ENCODE data around the gene CBFA2T3. TPM values are rescaled to one million over a fixed set of nuclear protein-coding genes. Genes with fewer than 3 reads are reported as not detected.

Gene CBFA2T3
- total RNA-seq, 1 experiment from 2014 or later, result not detected

DNA sequence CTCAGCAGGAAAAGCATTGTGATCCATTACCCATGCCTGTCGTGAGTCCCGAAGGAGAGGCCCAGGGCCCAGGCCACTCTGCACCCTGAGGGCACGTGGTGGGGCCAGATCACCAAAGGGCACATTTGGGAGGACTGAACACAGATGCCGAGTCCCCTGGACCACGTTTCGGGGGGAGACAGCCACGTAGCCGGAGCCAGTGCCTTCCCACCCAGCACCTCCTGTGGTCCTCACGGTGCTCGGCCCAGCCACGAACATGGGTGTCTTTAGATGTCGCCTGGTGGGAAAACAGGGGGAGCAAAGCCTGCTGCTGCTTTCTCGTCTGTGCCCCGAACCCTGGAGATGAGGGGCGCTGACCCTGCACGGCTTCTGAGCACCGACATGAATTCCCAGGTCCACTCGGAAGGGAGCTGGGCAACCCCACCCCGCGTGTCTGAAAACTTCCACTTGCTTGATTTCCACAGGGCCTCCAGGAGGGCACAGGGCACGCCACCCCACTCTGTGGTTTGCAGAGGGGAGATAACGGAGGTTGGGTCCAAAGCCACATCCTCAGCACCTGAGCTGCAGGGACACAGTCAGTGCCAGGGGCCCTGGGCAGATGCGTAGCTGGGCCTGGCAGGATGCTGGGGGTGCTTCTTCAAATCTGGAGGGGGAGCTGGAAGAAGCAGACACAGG is 14.4 kb downstream of the CBFA2T3 start:
- no peak for DNase-seq (ENCODE audit: low spot score)

DNA sequence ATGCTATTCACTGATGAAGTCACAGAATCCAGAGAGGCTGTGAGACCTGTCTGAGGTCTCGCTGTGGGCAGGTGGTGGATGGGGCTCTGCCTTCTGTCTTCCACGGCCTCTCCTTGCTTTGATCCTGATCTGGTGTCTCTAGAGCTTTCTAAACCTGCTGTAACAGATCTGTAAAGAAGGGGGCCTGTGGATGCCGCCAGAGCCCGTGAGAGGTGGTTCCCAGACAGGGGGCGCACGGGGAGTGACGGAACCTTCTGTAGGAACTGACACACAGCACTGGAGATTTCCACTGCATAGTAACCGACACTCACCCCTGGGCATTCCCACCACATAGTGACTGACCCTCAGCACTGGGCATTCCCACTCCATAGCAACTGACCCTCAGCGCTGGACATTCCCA is 16.0 kb downstream of the CBFA2T3 start:
- no peak for DNase-seq (ENCODE audit: low spot score)

DNA sequence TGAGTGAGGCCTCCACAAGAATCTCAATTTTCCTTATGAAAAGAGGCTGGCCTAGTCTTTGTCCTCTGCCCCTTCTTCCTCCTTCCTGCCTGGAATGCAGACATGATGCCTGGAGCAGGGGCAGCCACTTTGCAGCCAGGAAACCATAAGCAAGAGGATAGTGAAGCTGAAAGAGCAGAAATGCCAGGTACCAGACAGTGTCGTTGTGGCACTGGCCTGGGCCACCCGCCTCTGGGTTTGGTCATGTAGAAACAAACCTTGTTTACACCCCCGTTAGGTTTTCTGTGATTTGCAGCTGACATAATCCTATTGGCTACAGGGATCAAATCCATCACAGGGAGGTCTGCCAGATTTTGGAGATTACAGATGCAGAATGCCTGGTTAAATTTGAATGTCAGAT is 16.5 kb downstream of the CBFA2T3 start:
- DNase-seq (ENCODE audit: low spot score), result no peak

- DNase-seq (ENCODE audit: low spot score), result no peak
Observed at GRCh38 chr16:88959022-88959421, 18.0 kb downstream of the CBFA2T3 start.

- no peak for DNase-seq (ENCODE audit: low spot score)
Observed at GRCh38 chr16:88957887-88958577, 19.0 kb downstream of the CBFA2T3 start.

GRCh38 chr16:88957433-88957767 is 19.6 kb downstream of the CBFA2T3 start:
- DNase-seq (ENCODE audit: low spot score), result no peak

- no peak for DNase-seq (ENCODE audit: low spot score)
Observed at GRCh38 chr16:88956546-88957432, 20.2 kb downstream of the CBFA2T3 start.

- no peak for DNase-seq (ENCODE audit: low spot score)
Observed at GRCh38 chr16:88955906-88956305, 21.1 kb downstream of the CBFA2T3 start.

- no peak for DNase-seq (ENCODE audit: low spot score)
Observed at GRCh38 chr16:88953003-88953690, 23.9 kb downstream of the CBFA2T3 start.

GRCh38 chr16:88951989-88952388 is 25.0 kb downstream of the CBFA2T3 start:
- no peak for DNase-seq (ENCODE audit: low spot score)

DNA sequence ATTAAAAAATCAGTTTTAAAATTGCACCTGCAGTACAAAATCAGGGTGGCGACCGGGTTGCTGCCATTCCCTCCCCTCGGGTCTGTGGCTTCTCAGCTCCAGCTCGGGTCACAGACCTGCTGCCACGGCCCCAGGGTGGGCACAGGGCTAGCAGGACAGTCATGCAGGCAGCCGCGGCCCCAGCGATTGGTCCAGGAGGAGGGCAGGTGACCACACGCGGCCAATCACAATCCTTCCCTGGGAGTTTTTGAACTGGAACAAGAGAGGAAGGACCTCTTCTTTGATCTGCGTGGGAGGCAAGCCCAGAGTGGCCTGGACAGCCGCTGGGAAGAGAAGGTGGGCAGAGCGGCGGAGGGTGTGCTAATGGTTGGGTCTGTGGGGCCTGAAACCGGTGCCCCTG is 25.5 kb downstream of the CBFA2T3 start:
- DNase-seq (ENCODE audit: low spot score), result no peak

DNA sequence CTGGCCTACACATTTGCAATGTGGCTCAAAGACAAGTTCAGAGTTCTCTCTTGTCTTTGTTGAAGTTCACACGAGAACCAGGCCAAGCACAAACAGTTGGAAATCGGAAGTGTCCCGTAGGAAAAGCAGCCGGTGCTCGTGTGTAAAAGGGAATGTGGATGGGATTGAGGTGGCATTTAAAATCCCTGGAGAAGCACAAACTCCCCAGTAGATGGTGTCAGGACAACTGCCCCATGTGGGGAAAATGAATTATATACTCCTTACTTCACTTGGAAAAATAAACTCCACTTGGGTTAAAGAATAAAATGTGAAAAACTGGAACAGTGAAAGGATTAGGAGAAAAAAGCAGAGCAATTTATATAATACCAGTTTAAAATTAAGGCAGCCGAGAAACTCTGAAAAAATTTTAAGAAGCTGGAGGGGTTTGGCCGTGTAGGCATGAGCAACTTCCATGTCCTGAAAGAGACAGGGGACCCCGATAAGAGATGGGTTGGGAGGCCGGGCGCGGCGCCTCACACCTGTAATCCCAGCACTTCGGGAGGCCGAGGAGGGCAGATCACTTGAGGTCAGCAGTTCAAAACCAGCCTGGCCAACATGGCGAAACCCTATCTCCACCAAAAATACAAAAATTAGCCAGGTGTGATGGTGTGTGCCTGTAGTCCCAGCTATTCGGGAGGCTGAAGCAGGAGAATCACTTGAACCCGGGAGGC is 28.1 kb downstream of the CBFA2T3 start:
- DNase-seq (ENCODE audit: low spot score), result no peak

DNA sequence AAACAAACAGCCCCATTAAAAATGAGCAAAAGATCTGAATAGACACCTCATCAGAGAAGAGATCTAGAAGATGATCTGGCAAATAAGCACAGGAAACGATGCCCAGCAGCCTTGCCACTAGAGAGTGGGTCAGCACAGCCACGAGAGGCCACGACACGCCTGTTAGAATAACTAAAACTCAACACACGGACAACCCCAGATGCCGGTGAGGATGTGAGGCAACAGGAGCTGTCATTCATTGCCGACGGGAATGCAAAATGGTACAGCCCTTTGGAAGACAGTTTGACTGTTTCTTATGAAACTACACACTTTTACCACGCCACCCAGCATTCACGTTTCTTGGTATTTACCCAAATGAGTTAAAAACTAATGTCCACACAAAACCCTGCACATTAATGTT is 31.5 kb downstream of the CBFA2T3 start:
- no peak for DNase-seq (ENCODE audit: low spot score)

GRCh38 chr16:88943741-88944140 is 33.3 kb downstream of the CBFA2T3 start:
- DNase-seq (ENCODE audit: low spot score), result no peak

DNA sequence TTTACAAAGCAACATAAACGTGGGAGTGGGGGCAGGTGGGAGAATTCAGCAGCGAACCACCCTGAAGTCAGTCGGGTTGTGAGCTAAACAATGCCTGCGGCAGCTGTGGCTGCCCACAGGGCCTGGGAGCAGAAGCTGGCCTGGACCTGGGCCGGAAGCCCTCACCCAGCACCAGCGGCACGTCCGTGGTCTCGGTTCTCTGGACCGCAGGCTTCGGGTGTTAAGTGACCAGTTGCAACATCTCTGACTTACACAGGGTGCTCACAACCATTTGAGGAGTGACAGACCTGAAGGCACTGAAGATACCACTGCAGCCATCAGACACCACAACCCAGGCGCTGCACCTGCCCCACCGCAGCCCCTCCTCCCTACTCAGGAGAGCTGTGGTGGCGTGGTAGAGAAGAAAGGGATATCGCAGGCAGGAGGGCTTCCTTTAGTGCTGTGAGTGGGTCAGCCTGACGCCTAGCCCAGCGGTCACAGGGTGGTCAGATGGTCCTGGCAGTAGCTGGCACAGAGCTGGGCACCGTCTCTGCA is 33.8 kb downstream of the CBFA2T3 start:
- DNase-seq (ENCODE audit: low spot score), result no peak

DNA sequence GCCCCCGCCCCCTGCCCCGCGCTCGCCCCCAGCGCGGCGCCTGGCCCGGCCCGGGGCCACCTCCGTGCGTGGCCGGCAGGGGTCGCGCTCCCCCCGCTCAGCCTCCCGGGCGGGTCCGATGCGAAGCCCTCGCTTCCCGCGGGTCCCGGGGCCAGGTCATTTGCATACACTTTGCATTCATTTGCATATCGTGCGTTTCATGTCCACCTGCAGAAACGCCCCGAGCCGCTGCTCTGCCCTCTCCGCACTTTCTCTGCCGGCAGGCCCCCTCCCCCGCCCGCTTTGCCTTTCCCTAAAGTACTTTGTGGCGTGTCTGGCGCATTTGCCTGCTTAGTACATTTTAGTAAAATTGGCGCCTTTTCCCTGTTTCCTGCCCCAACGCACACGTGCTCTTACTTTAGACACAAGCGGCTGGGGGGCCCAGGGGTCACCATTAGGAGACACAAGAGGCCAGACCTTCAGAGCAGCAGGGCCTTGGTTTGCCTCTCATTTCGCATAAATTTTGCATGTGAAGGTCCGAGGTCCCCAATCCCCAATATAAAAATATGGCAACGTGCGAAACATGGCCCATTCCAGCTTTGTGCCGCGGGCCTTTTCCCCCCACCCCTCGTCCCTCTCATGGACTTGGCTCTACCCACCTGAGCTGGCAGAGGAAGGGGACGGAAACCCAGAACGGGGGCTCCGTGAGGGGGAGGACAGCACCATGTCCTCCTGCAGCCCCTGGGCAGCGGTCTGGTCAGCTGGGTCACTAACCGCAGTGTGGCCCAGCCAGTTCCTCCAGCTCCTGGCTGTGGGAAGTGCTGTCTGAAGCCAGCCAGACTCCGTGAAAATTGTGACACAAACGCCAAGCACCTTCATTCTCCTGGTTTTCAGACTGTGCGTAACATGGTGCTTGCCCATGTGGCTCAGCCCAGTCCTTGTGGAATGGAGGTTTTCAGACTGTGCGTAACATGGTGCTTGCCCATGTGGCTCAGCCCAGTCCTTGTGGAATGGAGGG is 34.8 kb downstream of the CBFA2T3 start:
- no peak for DNase-seq (ENCODE audit: low spot score)

DNA sequence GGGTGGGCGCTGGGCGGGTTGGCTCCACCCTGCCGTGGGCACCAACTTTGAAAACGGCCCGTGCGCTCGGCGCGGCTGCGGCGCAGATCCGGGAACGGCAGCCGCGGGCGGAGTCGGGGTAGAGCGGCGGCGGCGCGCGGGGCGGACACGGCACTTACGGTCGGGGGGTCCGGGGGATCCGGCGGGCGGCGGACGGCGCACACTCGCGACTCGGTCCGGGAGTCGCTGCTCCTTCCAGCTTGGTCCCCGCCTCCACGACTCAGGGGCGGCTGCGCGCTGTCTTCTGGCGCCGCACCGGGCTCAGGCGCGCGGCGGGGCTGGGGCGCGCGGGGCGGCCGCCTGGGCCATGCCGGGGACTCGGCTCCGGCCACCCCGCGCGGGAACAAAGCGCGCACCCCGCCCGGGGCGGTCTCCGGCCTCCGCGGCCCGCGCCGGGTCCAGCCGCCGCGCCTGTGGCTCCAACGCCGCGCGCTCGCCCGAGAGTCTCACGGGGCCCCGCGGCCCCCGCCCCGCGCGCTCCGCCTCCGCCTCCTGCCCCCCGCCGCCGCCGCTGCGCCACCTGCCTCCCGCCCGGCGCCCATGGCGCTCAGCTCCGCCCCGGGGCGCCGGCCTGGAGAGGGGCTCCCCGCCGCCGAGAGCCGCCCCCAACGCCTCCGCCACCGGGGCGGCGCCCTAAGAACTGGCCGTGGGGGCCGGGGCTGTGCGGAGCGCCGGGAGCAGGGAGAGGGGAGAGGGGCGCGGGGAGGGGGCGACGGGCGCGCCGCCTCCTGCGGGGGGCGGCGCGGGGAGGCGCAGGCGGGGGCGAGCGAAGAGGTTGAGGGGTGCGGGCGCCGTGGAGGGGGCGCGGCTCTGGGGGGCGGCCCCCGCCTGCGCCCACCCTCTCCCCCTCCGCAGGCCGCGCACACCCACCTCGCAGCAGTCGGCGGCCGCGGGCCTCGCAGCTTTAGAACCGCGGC is 35.9 kb downstream of the CBFA2T3 start:
- no peak for DNase-seq (ENCODE audit: low spot score)

GRCh38 chr16:88939972-88940861 is 36.8 kb downstream of the CBFA2T3 start:
- no peak for DNase-seq (ENCODE audit: low spot score)
